Stomach (tissue), 4 donors: Measurements from ENCODE around the gene DLGAP5.

Source experiments
- EP300 ChIP-seq: sonication (generic); formaldehyde crosslinking; IDR thresholded peaks from one replicate; pipeline ENCODE4 v1.6.1; 2017; ENCODE audit warnings: antibody characterized with exemption
- POLR2A ChIP-seq, 4 donors: fragments of 450-650 bp; IDR thresholded peaks; one replicate each; pipeline ENCODE4 v1.6.1; 2016; ENCODE audit warnings: antibody characterized with exemption in 4 of 4, control low read depth in 2 of 4, mild to moderate bottlenecking in 1 of 4, moderate library complexity in 1 of 4
- POLR2AphosphoS5 ChIP-seq, 3 donors: sonication (generic); formaldehyde crosslinking; IDR thresholded peaks; one replicate each; pipeline ENCODE4 v1.6.1; 2016; ENCODE audit warnings: antibody characterized with exemption in 3 of 3
- TF ChIP-seq, protein P1 (sequence below), 7 experiments: fragments of 450-650 bp in 4 of 7; fragments of 200-600 bp in 3 of 7; sonication (generic) in 3 of 7; IDR thresholded peaks; one replicate each; pipeline ENCODE4 v1.5.1; 2016 to 2019; ENCODE audit warnings: antibody characterized with exemption in 7 of 7, control low read depth in 2 of 7, mild to moderate bottlenecking in 1 of 7

DNA sequence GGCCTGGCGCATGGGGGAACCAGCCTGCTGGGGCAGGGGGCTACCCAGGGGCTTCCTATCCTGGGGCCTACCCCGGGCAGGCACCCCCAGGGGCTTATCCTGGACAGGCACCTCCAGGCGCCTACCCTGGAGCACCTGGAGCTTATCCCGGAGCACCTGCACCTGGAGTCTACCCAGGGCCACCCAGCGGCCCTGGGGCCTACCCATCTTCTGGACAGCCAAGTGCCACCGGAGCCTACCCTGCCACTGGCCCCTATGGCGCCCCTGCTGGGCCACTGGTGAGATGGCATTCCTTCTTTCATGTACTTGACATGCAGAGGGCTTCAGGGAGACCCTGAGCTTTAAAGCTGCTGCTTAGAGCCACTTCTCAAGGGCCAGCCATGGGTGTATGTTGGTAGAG, 53.3 kb downstream of the DLGAP5 start:
- TF ChIP-seq POLR2A (IDR thresholded peaks at IDR 0.05) (no peak), EP300 (no peak), POLR2AphosphoS5 (IDR thresholded peaks at IDR 0.05) (no peak)
- TF ChIP-seq, protein P1, sequence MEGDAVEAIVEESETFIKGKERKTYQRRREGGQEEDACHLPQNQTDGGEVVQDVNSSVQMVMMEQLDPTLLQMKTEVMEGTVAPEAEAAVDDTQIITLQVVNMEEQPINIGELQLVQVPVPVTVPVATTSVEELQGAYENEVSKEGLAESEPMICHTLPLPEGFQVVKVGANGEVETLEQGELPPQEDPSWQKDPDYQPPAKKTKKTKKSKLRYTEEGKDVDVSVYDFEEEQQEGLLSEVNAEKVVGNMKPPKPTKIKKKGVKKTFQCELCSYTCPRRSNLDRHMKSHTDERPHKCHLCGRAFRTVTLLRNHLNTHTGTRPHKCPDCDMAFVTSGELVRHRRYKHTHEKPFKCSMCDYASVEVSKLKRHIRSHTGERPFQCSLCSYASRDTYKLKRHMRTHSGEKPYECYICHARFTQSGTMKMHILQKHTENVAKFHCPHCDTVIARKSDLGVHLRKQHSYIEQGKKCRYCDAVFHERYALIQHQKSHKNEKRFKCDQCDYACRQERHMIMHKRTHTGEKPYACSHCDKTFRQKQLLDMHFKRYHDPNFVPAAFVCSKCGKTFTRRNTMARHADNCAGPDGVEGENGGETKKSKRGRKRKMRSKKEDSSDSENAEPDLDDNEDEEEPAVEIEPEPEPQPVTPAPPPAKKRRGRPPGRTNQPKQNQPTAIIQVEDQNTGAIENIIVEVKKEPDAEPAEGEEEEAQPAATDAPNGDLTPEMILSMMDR (IDR thresholded peaks at IDR 0.05), result no peak
